H1 (cell line): ENCODE results near the gene MYG1. TPM values are rescaled to one million over a fixed set of nuclear protein-coding genes. Genes with fewer than 3 reads are reported as not detected.

Source experiments
- CTCF ChIA-PET: fragments of 300-600 bp; sonication (Branson Sonifier 250); formaldehyde crosslinking; loops from one replicate; lab custom pipeline; 2021; ENCODE audit not compliant: partially characterized antibody; lab: Charles Lee
- POLR2A ChIA-PET: fragments of 300-600 bp; sonication (Branson Sonifier 250); formaldehyde crosslinking; loops from one replicate; lab custom pipeline; 2021; ENCODE audit warnings: inconsistent platforms; ENCODE audit not compliant: partially characterized antibody; lab: Charles Lee
- DNase-seq, 2 experiments: peaks; one replicate each; pipeline versions ENCODE4 v3.0.0 to v3.0.0-alpha.2; 2010 to 2022; ENCODE audit warnings: low spot score in 2 of 2, low read depth in 1 of 2, mixed read lengths in 1 of 2
- FAIRE-seq: peaks from 2 replicates; lab custom pipeline; 2011; peaks lifted over from hg19 to GRCh38; lab: Jason Lieb, UNC
- H2AFZ ChIP-seq: 2 replicates; pipeline ENCODE4 v1.8.1; 2012; ENCODE audit warnings: low read length, inconsistent platforms
- H2AK5ac ChIP-seq: 2 replicates; pipeline ENCODE4 v1.6.1; 2013; ENCODE audit warnings: low read depth, low read length
- H2BK120ac ChIP-seq: replicated peaks from 2 replicates; pipeline ENCODE3; 2013; ENCODE audit warnings: low read depth, low read length, inconsistent platforms
- H2BK12ac ChIP-seq: 2 replicates; pipeline ENCODE4 v1.6.1; 2013; ENCODE audit warnings: low read depth, low read length
- H2BK15ac ChIP-seq: 2 replicates; pipeline ENCODE4 v1.6.1; 2013; ENCODE audit warnings: low read length
- H2BK20ac ChIP-seq: 2 replicates; pipeline ENCODE4 v1.6.1; 2013; ENCODE audit warnings: low read length
- H2BK5ac ChIP-seq: 2 replicates; pipeline ENCODE4 v1.6.1; 2013; ENCODE audit warnings: low read depth, low read length
- H3K14ac ChIP-seq: 2 replicates; pipeline ENCODE4 v1.6.1; 2013; ENCODE audit warnings: inconsistent platforms; ENCODE audit not compliant: insufficient read length
- H3K18ac ChIP-seq: 2 replicates; pipeline ENCODE4 v1.6.1; 2013; ENCODE audit warnings: low read length; ENCODE audit errors: extremely low read depth
- H3K23ac ChIP-seq: 2 replicates; pipeline ENCODE4 v1.6.1; 2013; ENCODE audit warnings: inconsistent platforms; ENCODE audit not compliant: insufficient read length
- H3K23me2 ChIP-seq: 2 replicates; pipeline ENCODE4 v1.6.1; 2013; ENCODE audit warnings: low read depth, low read length
- H3K27ac ChIP-seq: 2 replicates; pipeline ENCODE4 v1.6.1; 2011; ENCODE audit warnings: low read depth, low read length, inconsistent platforms
- H3K27me3 ChIP-seq, 4 experiments: replicated peaks in 1 of 4; 1 replicate in 1 of 4; 2 replicates in 3 of 4; pipeline versions ENCODE4 v1.6.1 to v1.8.1; 2011 to 2013; ENCODE audit warnings: low read length in 3 of 4, mild to moderate bottlenecking in 3 of 4, inconsistent platforms in 2 of 4, mixed read lengths in 2 of 4, moderate library complexity in 1 of 4; ENCODE audit not compliant: control insufficient read depth in 3 of 4, insufficient read depth in 3 of 4; ENCODE audit errors: extremely low read depth in 1 of 4
- H3K36me3 ChIP-seq, 4 experiments: 2 replicates each; pipeline versions ENCODE4 v1.6.1 to v1.8.1; 2011 to 2013; ENCODE audit warnings: mild to moderate bottlenecking in 4 of 4, low read length in 3 of 4, moderate library complexity in 2 of 4, control low read depth in 1 of 4, inconsistent platforms in 1 of 4; ENCODE audit not compliant: insufficient read depth in 4 of 4, control insufficient read depth in 2 of 4
- H3K4ac ChIP-seq: replicated peaks from 2 replicates; pipeline ENCODE3; 2013; ENCODE audit warnings: low read length, low read depth, mixed read lengths, inconsistent platforms; ENCODE audit not compliant: insufficient read length
- H3K4me1 ChIP-seq, 4 experiments: replicated peaks in 1 of 4; 1 replicate in 1 of 4; 2 replicates in 3 of 4; pipeline versions ENCODE4 v1.6.1 to v1.8.1; 2011 to 2013; ENCODE audit warnings: low read length in 3 of 4, inconsistent platforms in 2 of 4, mixed read lengths in 1 of 4; ENCODE audit not compliant: insufficient read depth in 4 of 4, control insufficient read depth in 3 of 4
- H3K4me2 ChIP-seq, 2 experiments: 2 replicates each; pipeline versions ENCODE4 v1.6.1 to v1.8.1; 2011 to 2013; ENCODE audit warnings: low read depth in 2 of 2, low read length in 2 of 2, control low read depth in 1 of 2, inconsistent platforms in 1 of 2, mild to moderate bottlenecking in 1 of 2; ENCODE audit not compliant: insufficient read depth in 1 of 2
- H3K4me3 ChIP-seq, 4 experiments: fragments of 200-600, 300-600 bp in 1 of 4; sonication (generic), shearing (Covaris generic), sonication (Bioruptor Twin) in 1 of 4; 2 replicates each; pipeline versions ENCODE4 v1.5.1 to v1.8.1; 2011 to 2016; ENCODE audit warnings: low read length in 4 of 4, low read depth in 3 of 4, control low read depth in 2 of 4, inconsistent platforms in 2 of 4, mild to moderate bottlenecking in 2 of 4, mixed read lengths in 1 of 4, moderate library complexity in 1 of 4; ENCODE audit not compliant: insufficient read depth in 2 of 4; ENCODE audit errors: extremely low read depth in 1 of 4
- H3K56ac ChIP-seq: replicated peaks from 2 replicates; pipeline ENCODE3; 2013; ENCODE audit warnings: low read depth, mild to moderate bottlenecking, mixed read lengths, low read length, inconsistent platforms; ENCODE audit not compliant: insufficient read length
- H3K79me1 ChIP-seq: 2 replicates; pipeline ENCODE4 v1.6.1; 2013; ENCODE audit warnings: low read depth, low read length, control low read depth
- H3K79me2 ChIP-seq, 2 experiments: 2 replicates each; pipeline versions ENCODE4 v1.6.1 to v1.8.1; 2012 to 2013; ENCODE audit warnings: low read length in 2 of 2, mild to moderate bottlenecking in 2 of 2, inconsistent platforms in 1 of 2; ENCODE audit not compliant: insufficient read depth in 2 of 2, control insufficient read depth in 1 of 2
- H3K9ac ChIP-seq, 4 experiments: replicated peaks in 1 of 4; 1 replicate in 1 of 4; 2 replicates in 3 of 4; pipeline versions ENCODE4 v1.6.1 to v1.8.1; 2011 to 2013; ENCODE audit warnings: low read depth in 3 of 4, low read length in 3 of 4, control low read depth in 2 of 4, mild to moderate bottlenecking in 2 of 4, moderate library complexity in 2 of 4, inconsistent platforms in 1 of 4; ENCODE audit errors: extremely low read depth in 1 of 4
- H3K9me3 ChIP-seq, 2 experiments: 2 replicates each; pipeline versions ENCODE4 v1.6.1 to v1.8.1; 2012 to 2013; ENCODE audit warnings: mild to moderate bottlenecking in 2 of 2, moderate library complexity in 2 of 2, control low read depth in 1 of 2, inconsistent platforms in 1 of 2, low read depth in 1 of 2, low read length in 1 of 2, mixed read lengths in 1 of 2; ENCODE audit not compliant: insufficient read depth in 2 of 2
- H4K20me1 ChIP-seq, 2 experiments: replicated peaks in 1 of 2; 2 replicates each; pipeline versions ENCODE3 to v1.8.1; 2011 to 2013; ENCODE audit warnings: inconsistent platforms in 2 of 2, low read length in 2 of 2, mild to moderate bottlenecking in 1 of 2; ENCODE audit not compliant: insufficient read depth in 2 of 2, control insufficient read depth in 1 of 2
- H4K5ac ChIP-seq: 2 replicates; pipeline ENCODE4 v1.6.1; 2013; ENCODE audit warnings: low read length, low read depth, mixed read lengths, inconsistent platforms; ENCODE audit not compliant: insufficient read length
- H4K8ac ChIP-seq: 2 replicates; pipeline ENCODE4 v1.8.0; 2013; ENCODE audit warnings: mild to moderate bottlenecking, moderate library complexity, low read length, inconsistent platforms; ENCODE audit not compliant: insufficient read depth; ENCODE audit errors: extremely low read depth
- H4K91ac ChIP-seq: replicated peaks from 2 replicates; pipeline ENCODE3; 2013; ENCODE audit warnings: low read length, mixed read lengths, inconsistent platforms; ENCODE audit not compliant: insufficient read length
- CHD1 ChIP-seq: IDR thresholded peaks from 2 replicates; pipeline ENCODE4 v1.6.1; 2012; ENCODE audit warnings: low read depth, low read length, improper control_type of control experiment
- EP300 ChIP-seq, 2 experiments: IDR thresholded peaks; 1 replicate in 1 of 2; 2 replicates in 1 of 2; pipeline ENCODE4 v1.6.1; 2011 to 2012; ENCODE audit warnings: low read depth in 2 of 2, low read length in 2 of 2, mild to moderate bottlenecking in 2 of 2, borderline replicate concordance in 1 of 2, inconsistent platforms in 1 of 2, moderate library complexity in 1 of 2
- HDAC2 ChIP-seq, 2 experiments: fragments of 300-600 bp in 1 of 2; sonication (generic) in 1 of 2; IDR thresholded peaks; 2 replicates each; pipeline ENCODE4 v1.6.1; 2011 to 2012; ENCODE audit warnings: low read depth in 2 of 2, low read length in 2 of 2, mild to moderate bottlenecking in 2 of 2, moderate library complexity in 2 of 2, borderline replicate concordance in 1 of 2, inconsistent platforms in 1 of 2
- KDM5A ChIP-seq: fragments of 200-600 bp; IDR thresholded peaks from 2 replicates; pipeline ENCODE4 v1.7.1; 2012; ENCODE audit warnings: mild to moderate bottlenecking, low read length, inconsistent platforms, mixed read lengths
- MAFK ChIP-seq: IDR thresholded peaks from 2 replicates; pipeline ENCODE4 v1.6.1; 2012; ENCODE audit warnings: low read depth, mild to moderate bottlenecking, improper control_type of control experiment, low read length
- NRF1 ChIP-seq: IDR thresholded peaks from 2 replicates; pipeline ENCODE4 v1.6.1; 2011; ENCODE audit warnings: mild to moderate bottlenecking, low read depth, low read length, improper control_type of control experiment
- SAP30 ChIP-seq: fragments of 300-600 bp; sonication (generic); IDR thresholded peaks from 2 replicates; pipeline ENCODE4 v1.7.1; 2012; ENCODE audit warnings: low read length, moderate library complexity, mild to moderate bottlenecking, inconsistent platforms; ENCODE audit not compliant: insufficient read depth, insufficient replicate concordance
- WGBS, 2 experiments: shearing (Covaris generic) in 1 of 2; methylation state at CpG; one replicate each; pipeline versions ENCODE4 v1.1.6 to v1.1.7; 2013 to 2015; ENCODE audit warnings: low lambda C conversion rate in 2 of 2, mixed read lengths in 2 of 2, inconsistent platforms in 1 of 2, low coverage in 1 of 2, missing lambda C conversion rate in 1 of 2; ENCODE audit not compliant: insufficient replicate concordance in 2 of 2, insufficient coverage in 1 of 2, insufficient read length in 1 of 2; ENCODE audit errors: extremely low coverage in 1 of 2, missing lambda C conversion rate in 1 of 2; 5-methylcytosine and 5-hydroxymethylcytosine counted together
- polyA plus RNA-seq, 7 experiments: library from polyadenylated mRNA; depleted of rRNA in 3 of 7; stranded (reverse) in 5 of 7; unstranded in 2 of 7; fragments of >200 nt in 5 of 7; fragments of 200-250 nt in 2 of 7; gene quantifications; 1 replicate in 5 of 7; 2 replicates in 1 of 7; 4 replicates in 1 of 7; pipeline versions ENCODE4 v1.2.1 to v1.2.3, GENCODE V29; 2011 to 2013; ENCODE audit warnings: missing spikeins in 2 of 7, mixed read lengths in 2 of 7
- total RNA-seq: library from RNA; stranded (reverse); fragmentation: NEBNext Ultra II Directional; extraction: Animal tissue kit (Norgen Biotek cat#: 25700); gene quantifications from 2 replicates; pipeline ENCODE4 v1.2.1, GENCODE V29; 2021

Gene MYG1
- total and polyA plus RNA-seq, 2 of the 8 experiments (the other 6 are each of a cell fraction or from before 2014, with no cell fraction given) = 83.3 to 104 TPM

DNA sequence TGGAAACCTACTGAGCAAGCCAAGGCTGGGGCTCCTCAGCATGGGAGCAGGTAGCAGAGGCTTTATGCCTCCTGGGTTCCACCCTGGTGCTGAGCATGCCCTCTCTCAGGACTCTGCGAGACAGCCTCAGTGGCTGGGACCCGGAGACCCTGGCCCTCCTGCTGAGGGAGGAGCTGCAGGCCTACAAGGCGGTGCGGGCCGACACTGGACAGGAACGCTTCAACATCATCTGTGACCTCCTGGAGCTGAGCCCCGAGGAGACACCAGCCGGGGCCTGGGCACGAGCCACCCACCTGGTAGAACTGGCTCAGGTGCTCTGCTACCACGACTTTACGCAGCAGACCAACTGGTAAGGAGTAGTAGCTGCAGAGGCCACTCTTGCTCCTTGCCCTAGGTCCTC is 23.0 kb upstream of the MYG1 start:
- Histone ChIP-seq H3K9me3 (no peaks in the 10 kb centered on the region), H3K14ac (no peak overlapping the region), H3K4me2 (no peak overlapping the region), H2BK5ac (no peak overlapping the region), H3K79me1 (no peaks in the 10 kb centered on the region), H2BK15ac (no peak overlapping the region), H3K56ac (no peak overlapping the region), H3K23me2 (no peaks in the 10 kb centered on the region), H3K4me3 (no peak overlapping the region), H4K5ac (no peak overlapping the region), H2AK5ac (no peak overlapping the region), H3K36me3 (peaks cover 13 to 51% (median 42%) of the 10 kb centered on the region in 4 experiments), H4K91ac (no peak overlapping the region), H2BK20ac (no peak overlapping the region), H3K4ac (no peak overlapping the region), H4K8ac (no peak overlapping the region), H3K27me3 (no peaks in the 10 kb centered on the region), H2BK120ac (no peak overlapping the region), H2BK12ac (no peak overlapping the region), H3K23ac (no peak overlapping the region), H3K27ac (no peak overlapping the region), H3K18ac (no peak overlapping the region), H2AFZ (no peak overlapping the region), H3K4me1 (no peaks in the 10 kb centered on the region), H3K9ac (no peak overlapping the region), H4K20me1 (peaks cover 0 to 9% of the 10 kb centered on the region in 2 experiments), H3K79me2 (no peaks in the 10 kb centered on the region)
- DNase-seq = no peak
- no peak for FAIRE-seq
- WGBS, 2 experiments = 96% methylated on average over 11 of the region's 11 CpGs; no CpG with 5 or more reads in 1 of the 2 experiments
- POLR2A ChIA-PET = interaction anchor here (0.6 to 9.3 kb wide), 6 partner anchors 8 to 81 kb away, joined by 3 to 76 read pairs (median 3); partner anchors contain the start of genes ESPL1 and PFDN5
- CTCF ChIA-PET = interaction anchor here (0.9 to 28.3 kb wide), 3 partner anchors 9 to 67 kb away, joined by 5 to 573 read pairs (median 22); partner anchors contain the start of genes ESPL1 and ITGB7
- TF ChIP-seq EP300 (IDR thresholded peaks at IDR 0.05; ENCODE audit: borderline replicate concordance in 1 of 2, low read depth in 2 of 2, low read length in 2 of 2) (no peak), HDAC2 (IDR thresholded peaks at IDR 0.05; ENCODE audit: borderline replicate concordance in 1 of 2, low read depth in 2 of 2, low read length in 2 of 2) (no peak), SAP30 (no peak), KDM5A (no peak), MAFK (no peak), CHD1 (no peak), NRF1 (no peak)
